Hepatocyte (in vitro differentiated cells): ENCODE results near the gene PRDM16. TPM values are rescaled to one million over a fixed set of nuclear protein-coding genes. Genes with fewer than 3 reads are reported as not detected.

Source experiments
- DNase-seq: peaks from one replicate; pipeline ENCODE4 v3.0.0-alpha.2; 2016; ENCODE audit warnings: low spot score
- H2AFZ ChIP-seq: fragments of 200-600 bp; sonication (generic); 2 replicates; pipeline ENCODE4 v1.6.0; 2016; ENCODE audit warnings: antibody characterized with exemption, mild to moderate bottlenecking
- H3K27ac ChIP-seq: fragments of 200-600 bp; sonication (generic); 2 replicates; pipeline ENCODE4 v1.5.1; 2016; ENCODE audit warnings: mild to moderate bottlenecking
- H3K27me3 ChIP-seq: fragments of 200-600 bp; sonication (generic); 2 replicates; pipeline ENCODE4 v1.6.1; 2016
- H3K36me3 ChIP-seq: fragments of 200-600 bp; sonication (generic); replicated peaks from 2 replicates; pipeline ENCODE4 v1.5.1; 2016; ENCODE audit warnings: low read depth; ENCODE audit not compliant: insufficient read depth
- H3K4me1 ChIP-seq: fragments of 200-600 bp; sonication (generic); 2 replicates; pipeline ENCODE4 v1.5.1; 2016; ENCODE audit warnings: mild to moderate bottlenecking, moderate library complexity; ENCODE audit not compliant: insufficient read depth
- H3K4me2 ChIP-seq: fragments of 200-600 bp; sonication (generic); 2 replicates; pipeline ENCODE4 v1.6.0; 2016
- H3K4me3 ChIP-seq: fragments of 200-600 bp; sonication (generic); 2 replicates; pipeline ENCODE4 v1.5.1; 2016; ENCODE audit warnings: mild to moderate bottlenecking
- H3K79me2 ChIP-seq: fragments of 200-600 bp; sonication (generic); 2 replicates; pipeline ENCODE4 v1.6.0; 2017; ENCODE audit warnings: mild to moderate bottlenecking
- H3K9me2 ChIP-seq: fragments of 200-600 bp; sonication (generic); replicated peaks from 2 replicates; pipeline ENCODE4 v1.6.0; 2017; ENCODE audit warnings: mild to moderate bottlenecking; ENCODE audit not compliant: insufficient read depth
- H3K9me3 ChIP-seq: fragments of 200-600 bp; sonication (generic); 2 replicates; pipeline ENCODE4 v1.5.1; 2016; ENCODE audit warnings: low read depth, mild to moderate bottlenecking
- H4K20me1 ChIP-seq: fragments of 200-600 bp; sonication (generic); 2 replicates; pipeline ENCODE4 v1.6.0; 2016; ENCODE audit warnings: mild to moderate bottlenecking; ENCODE audit not compliant: insufficient read depth, poor library complexity, severe bottlenecking
- EZH2 ChIP-seq: fragments of 200-600 bp; sonication (generic); IDR thresholded peaks from 2 replicates; pipeline ENCODE4 v1.6.1; 2016; ENCODE audit warnings: antibody characterized with exemption, mild to moderate bottlenecking, borderline replicate concordance
- EZH2phosphoT487 ChIP-seq: fragments of 200-600 bp; sonication (generic); IDR thresholded peaks from one replicate; pipeline ENCODE4 v1.6.1; 2018; ENCODE audit warnings: antibody characterized with exemption, mild to moderate bottlenecking, low read depth, moderate library complexity; ENCODE audit not compliant: unreplicated experiment, severe bottlenecking
- WGBS: methylation state at CpG from one replicate; pipeline ENCODE4 v1.1.6; 2016; ENCODE audit warnings: low lambda C conversion rate; ENCODE audit errors: missing lambda C conversion rate; 5-methylcytosine and 5-hydroxymethylcytosine counted together
- polyA plus RNA-seq: library from polyadenylated mRNA; unstranded; fragments of >200 nt; fragmentation: Nextera tagmentation; extraction: Ambion mirVana; gene quantifications from 2 replicates; pipeline ENCODE4 v1.2.1, GENCODE V29; 2016
- total RNA-seq: library from RNA; depleted of rRNA; stranded (reverse); fragments of >200 nt; gene quantifications from 2 replicates; pipeline ENCODE4 v1.2.3, GENCODE V29; 2014
- TF ChIP-seq, protein P1 (sequence below): fragments of 200-600 bp; sonication (generic); IDR thresholded peaks from 2 replicates; pipeline ENCODE4 v1.5.1; 2016; ENCODE audit warnings: antibody characterized with exemption, mild to moderate bottlenecking; ENCODE audit not compliant: poor library complexity

PRDM16 gene
- total and polyA plus RNA-seq, 2 experiments from 2014 or later, result 8.1 to 9.9 TPM

GRCh38 chr1:3405974-3406867, 337.2 kb downstream of the PRDM16 start:
- Histone ChIP-seq H3K79me2 (no peaks in the 10 kb centered on the region), H2AFZ (no peak overlapping the region), H3K4me3 (no peak overlapping the region), H3K36me3 (no peaks in the 10 kb centered on the region), H3K4me2 (no peak overlapping the region), H3K9me3 (no peaks in the 10 kb centered on the region), H4K20me1 (no peaks in the 10 kb centered on the region), H3K9me2 (no peaks in the 10 kb centered on the region), H3K4me1 (peaks cover 18% of the 10 kb centered on the region), H3K27me3 (no peaks in the 10 kb centered on the region), H3K27ac (no peak overlapping the region)
- WGBS, result 93% methylated on average over 17 of the region's 17 CpGs
- TF ChIP-seq, protein P1, sequence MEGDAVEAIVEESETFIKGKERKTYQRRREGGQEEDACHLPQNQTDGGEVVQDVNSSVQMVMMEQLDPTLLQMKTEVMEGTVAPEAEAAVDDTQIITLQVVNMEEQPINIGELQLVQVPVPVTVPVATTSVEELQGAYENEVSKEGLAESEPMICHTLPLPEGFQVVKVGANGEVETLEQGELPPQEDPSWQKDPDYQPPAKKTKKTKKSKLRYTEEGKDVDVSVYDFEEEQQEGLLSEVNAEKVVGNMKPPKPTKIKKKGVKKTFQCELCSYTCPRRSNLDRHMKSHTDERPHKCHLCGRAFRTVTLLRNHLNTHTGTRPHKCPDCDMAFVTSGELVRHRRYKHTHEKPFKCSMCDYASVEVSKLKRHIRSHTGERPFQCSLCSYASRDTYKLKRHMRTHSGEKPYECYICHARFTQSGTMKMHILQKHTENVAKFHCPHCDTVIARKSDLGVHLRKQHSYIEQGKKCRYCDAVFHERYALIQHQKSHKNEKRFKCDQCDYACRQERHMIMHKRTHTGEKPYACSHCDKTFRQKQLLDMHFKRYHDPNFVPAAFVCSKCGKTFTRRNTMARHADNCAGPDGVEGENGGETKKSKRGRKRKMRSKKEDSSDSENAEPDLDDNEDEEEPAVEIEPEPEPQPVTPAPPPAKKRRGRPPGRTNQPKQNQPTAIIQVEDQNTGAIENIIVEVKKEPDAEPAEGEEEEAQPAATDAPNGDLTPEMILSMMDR, result no peak
- TF ChIP-seq EZH2, result no peak
- no peak for TF ChIP-seq EZH2phosphoT487
- DNase-seq, result no peak

- Histone ChIP-seq H3K4me3 (no peak overlapping the region), H3K27ac (no peak overlapping the region), H3K36me3 (no peaks in the 10 kb centered on the region), H3K9me3 (no peaks in the 10 kb centered on the region), H3K9me2 (no peaks in the 10 kb centered on the region), H4K20me1 (no peaks in the 10 kb centered on the region), H3K79me2 (no peaks in the 10 kb centered on the region), H3K4me2 (no peak overlapping the region), H3K4me1 (peaks cover 15% of the 10 kb centered on the region), H3K27me3 (no peaks in the 10 kb centered on the region), H2AFZ (no peak overlapping the region)
- 92% methylated on average over 9 of the region's 12 CpGs for WGBS
- TF ChIP-seq, protein P1, result no peak
- no peak for TF ChIP-seq EZH2phosphoT487
- TF ChIP-seq EZH2, result no peak
- no peak for DNase-seq
Observed at GRCh38 chr1:3407021-3407420, 338.0 kb downstream of the PRDM16 start.

DNA sequence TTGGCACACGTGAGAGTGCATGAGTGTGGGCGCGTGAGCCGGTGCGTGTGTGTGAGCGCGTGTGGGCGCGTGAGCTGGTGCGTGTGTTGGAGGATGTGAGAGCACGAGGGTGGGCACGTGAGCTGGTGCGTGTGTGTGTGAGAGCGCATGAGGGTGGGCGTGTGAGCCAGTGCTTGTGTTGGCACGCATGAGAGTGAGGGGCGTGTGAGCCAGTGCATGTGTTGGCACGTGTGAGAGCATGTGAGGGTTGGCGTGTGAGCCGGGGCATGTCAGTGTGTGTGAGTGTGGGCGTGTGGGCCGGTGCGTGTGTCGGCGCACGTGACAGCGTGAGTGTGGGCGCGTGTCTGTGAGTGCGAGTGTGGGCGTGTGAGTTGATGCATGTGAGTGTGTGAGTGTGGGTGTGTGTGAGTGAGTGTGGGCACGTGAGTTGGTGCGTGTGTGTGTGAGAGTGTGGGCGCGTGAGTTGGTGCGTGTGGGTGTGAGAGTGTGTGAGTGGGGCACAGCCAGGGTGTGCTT, 339.8 kb downstream of the PRDM16 start:
- no peak overlapping the region for H3K4me3 ChIP-seq
- 95% methylated on average over 31 of the region's 36 CpGs for WGBS
- TF ChIP-seq EZH2phosphoT487 (no peak), EZH2 (no peak)
- TF ChIP-seq, protein P1, result no peak
- H3K9me2 ChIP-seq, result no peaks in the 10 kb centered on the region
- no peak for DNase-seq
- H4K20me1 ChIP-seq, result no peaks in the 10 kb centered on the region
- H3K4me2 ChIP-seq, result no peak overlapping the region
- no peaks in the 10 kb centered on the region for H3K4me1 ChIP-seq
- H3K27ac ChIP-seq, result no peak overlapping the region
- no peaks in the 10 kb centered on the region for H3K36me3 ChIP-seq
- H3K9me3 ChIP-seq, result no peaks in the 10 kb centered on the region
- H2AFZ ChIP-seq, result no peak overlapping the region
- no peaks in the 10 kb centered on the region for H3K27me3 ChIP-seq
- H3K79me2 ChIP-seq, result no peaks in the 10 kb centered on the region
